Parathyroid adenoma (tissue), 2 donors: ENCODE results near the gene EXOC3L1.

Source experiments
- H2AFZ ChIP-seq: fragments of 300-600 bp; sonication (generic); one replicate; pipeline ENCODE4 v1.7.0; 2017; ENCODE audit warnings: antibody characterized with exemption, mild to moderate bottlenecking
- H3K27ac ChIP-seq: fragments of 300-600 bp; sonication (generic); one replicate; pipeline ENCODE4 v1.7.0; 2017
- H3K27me3 ChIP-seq: fragments of 300-600 bp; sonication (generic); one replicate; pipeline ENCODE4 v1.7.0; 2017; ENCODE audit warnings: low read length; ENCODE audit not compliant: control insufficient read depth, insufficient read depth
- H3K36me3 ChIP-seq: fragments of 300-600 bp; sonication (generic); one replicate; pipeline ENCODE4 v1.7.0; 2017; ENCODE audit warnings: low read length; ENCODE audit not compliant: control insufficient read depth, insufficient read depth
- H3K4me1 ChIP-seq: fragments of 300-600 bp; sonication (generic); one replicate; pipeline ENCODE4 v1.7.0; 2017; ENCODE audit warnings: control low read depth
- H3K4me2 ChIP-seq: fragments of 300-600 bp; sonication (generic); one replicate; pipeline ENCODE4 v1.7.0; 2017; ENCODE audit warnings: low read length
- H3K4me3 ChIP-seq: fragments of 300-600 bp; sonication (generic); one replicate; pipeline ENCODE4 v1.7.0; 2017; ENCODE audit warnings: low read depth, low read length
- H3K79me2 ChIP-seq: fragments of 300-600 bp; sonication (generic); one replicate; pipeline ENCODE4 v1.7.0; 2017; ENCODE audit warnings: control low read depth
- H3K9ac ChIP-seq: fragments of 300-600 bp; sonication (generic); one replicate; pipeline ENCODE4 v1.7.0; 2017; ENCODE audit warnings: mild to moderate bottlenecking
- H3K9me3 ChIP-seq: fragments of 300-600 bp; sonication (generic); one replicate; pipeline ENCODE4 v1.7.0; 2017; ENCODE audit warnings: low read length; ENCODE audit not compliant: control insufficient read depth
- TF ChIP-seq, protein P1 (sequence below): fragments of 300-600 bp; sonication (generic); IDR thresholded peaks from one replicate; pipeline ENCODE4 v1.7.0; 2017; ENCODE audit warnings: antibody characterized with exemption, mild to moderate bottlenecking
- donor health status: primary hyperparathyroidism.

The EXOC3L1 gene

DNA sequence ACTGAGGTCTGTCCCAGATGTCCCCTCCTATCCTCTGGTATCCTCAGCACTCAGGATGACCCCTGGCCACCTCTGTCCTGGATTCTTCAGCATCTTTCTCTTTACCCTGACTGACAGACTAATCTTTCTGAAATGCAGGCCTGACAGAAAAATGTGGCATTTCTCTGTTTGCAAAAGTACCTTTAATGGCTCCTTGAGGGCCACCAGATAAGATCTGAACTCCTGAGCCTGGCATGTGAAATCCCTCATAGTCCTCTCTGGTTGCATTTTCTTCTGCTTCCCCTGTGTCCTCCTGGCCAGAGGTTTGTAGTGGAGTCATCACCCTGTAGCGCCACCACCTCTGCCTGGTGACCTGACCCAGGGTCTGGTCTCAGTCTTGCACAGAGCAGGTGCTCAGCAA is 6.9 kb upstream of the EXOC3L1 start:
- peaks cover 10% of the 10 kb centered on the region for H3K79me2 ChIP-seq
- TF ChIP-seq, protein P1, sequence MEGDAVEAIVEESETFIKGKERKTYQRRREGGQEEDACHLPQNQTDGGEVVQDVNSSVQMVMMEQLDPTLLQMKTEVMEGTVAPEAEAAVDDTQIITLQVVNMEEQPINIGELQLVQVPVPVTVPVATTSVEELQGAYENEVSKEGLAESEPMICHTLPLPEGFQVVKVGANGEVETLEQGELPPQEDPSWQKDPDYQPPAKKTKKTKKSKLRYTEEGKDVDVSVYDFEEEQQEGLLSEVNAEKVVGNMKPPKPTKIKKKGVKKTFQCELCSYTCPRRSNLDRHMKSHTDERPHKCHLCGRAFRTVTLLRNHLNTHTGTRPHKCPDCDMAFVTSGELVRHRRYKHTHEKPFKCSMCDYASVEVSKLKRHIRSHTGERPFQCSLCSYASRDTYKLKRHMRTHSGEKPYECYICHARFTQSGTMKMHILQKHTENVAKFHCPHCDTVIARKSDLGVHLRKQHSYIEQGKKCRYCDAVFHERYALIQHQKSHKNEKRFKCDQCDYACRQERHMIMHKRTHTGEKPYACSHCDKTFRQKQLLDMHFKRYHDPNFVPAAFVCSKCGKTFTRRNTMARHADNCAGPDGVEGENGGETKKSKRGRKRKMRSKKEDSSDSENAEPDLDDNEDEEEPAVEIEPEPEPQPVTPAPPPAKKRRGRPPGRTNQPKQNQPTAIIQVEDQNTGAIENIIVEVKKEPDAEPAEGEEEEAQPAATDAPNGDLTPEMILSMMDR, result no peak
- H3K4me2 ChIP-seq, result no peak overlapping the region
- no peaks in the 10 kb centered on the region for H3K9me3 ChIP-seq
- no peak overlapping the region for H3K4me3 ChIP-seq
- peaks cover 22% of the 10 kb centered on the region for H3K4me1 ChIP-seq
- H3K27me3 ChIP-seq, result no peaks in the 10 kb centered on the region
- H3K27ac ChIP-seq, result no peak overlapping the region
- no peak overlapping the region for H3K9ac ChIP-seq
- H3K36me3 ChIP-seq, result no peaks in the 10 kb centered on the region
- no peak overlapping the region for H2AFZ ChIP-seq

DNA sequence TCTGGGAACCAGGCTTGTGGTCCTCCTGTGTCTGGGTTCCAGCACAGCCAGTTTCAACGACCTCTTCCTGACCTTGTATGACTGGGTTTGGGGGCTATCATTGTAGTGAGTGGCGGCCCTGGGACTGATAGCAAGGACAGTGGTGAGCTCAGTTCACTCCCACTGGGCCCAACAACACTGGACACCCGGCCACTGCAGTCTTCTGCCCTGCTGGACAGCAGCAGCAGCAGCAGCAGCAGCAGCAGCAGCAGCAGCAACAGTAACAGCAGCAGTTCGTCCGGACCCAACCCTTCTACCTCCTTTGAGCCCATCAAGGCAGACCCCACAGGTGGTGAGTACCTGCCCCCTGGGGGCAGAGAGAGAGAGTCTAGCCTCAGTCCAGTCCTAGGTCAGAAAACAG is 5.7 kb upstream of the EXOC3L1 start:
- no peak overlapping the region for H3K4me2 ChIP-seq
- no peak overlapping the region for H3K27ac ChIP-seq
- H3K4me1 ChIP-seq, result peaks cover 22% of the 10 kb centered on the region
- no peaks in the 10 kb centered on the region for H3K9me3 ChIP-seq
- H3K9ac ChIP-seq, result no peak overlapping the region
- peaks cover 10% of the 10 kb centered on the region for H3K79me2 ChIP-seq
- H2AFZ ChIP-seq, result no peak overlapping the region
- TF ChIP-seq, protein P1, result no peak
- no peak overlapping the region for H3K4me3 ChIP-seq
- no peaks in the 10 kb centered on the region for H3K27me3 ChIP-seq
- no peaks in the 10 kb centered on the region for H3K36me3 ChIP-seq

DNA sequence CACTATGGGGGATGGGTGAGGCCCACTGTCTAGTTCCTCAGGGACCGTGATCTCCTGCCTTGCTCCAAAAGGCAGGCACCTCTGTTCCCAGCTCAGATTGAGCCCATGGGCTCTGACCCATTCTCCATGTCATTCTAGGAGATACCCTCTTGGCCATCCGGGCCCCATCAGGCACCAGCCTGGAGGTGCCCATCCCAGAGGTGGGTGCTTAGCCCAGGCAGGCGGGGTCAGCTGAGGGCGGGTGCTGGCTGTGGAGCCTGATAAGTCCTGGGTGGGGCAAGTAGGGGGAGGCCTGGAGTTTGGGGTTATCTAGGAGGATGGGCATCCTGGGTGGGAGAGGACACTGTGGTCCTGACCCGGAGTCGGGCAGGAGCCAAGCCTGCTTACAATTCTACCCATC is 4.3 kb upstream of the EXOC3L1 start:
- no peaks in the 10 kb centered on the region for H3K36me3 ChIP-seq
- H3K4me2 ChIP-seq, result no peak overlapping the region
- no peak overlapping the region for H2AFZ ChIP-seq
- no peaks in the 10 kb centered on the region for H3K27me3 ChIP-seq
- no peak overlapping the region for H3K4me3 ChIP-seq
- no peak overlapping the region for H3K27ac ChIP-seq
- TF ChIP-seq, protein P1, result no peak
- H3K9ac ChIP-seq, result no peak overlapping the region
- H3K79me2 ChIP-seq, result peaks cover 10% of the 10 kb centered on the region
- H3K9me3 ChIP-seq, result no peaks in the 10 kb centered on the region
- H3K4me1 ChIP-seq, result peaks cover 18% of the 10 kb centered on the region

DNA sequence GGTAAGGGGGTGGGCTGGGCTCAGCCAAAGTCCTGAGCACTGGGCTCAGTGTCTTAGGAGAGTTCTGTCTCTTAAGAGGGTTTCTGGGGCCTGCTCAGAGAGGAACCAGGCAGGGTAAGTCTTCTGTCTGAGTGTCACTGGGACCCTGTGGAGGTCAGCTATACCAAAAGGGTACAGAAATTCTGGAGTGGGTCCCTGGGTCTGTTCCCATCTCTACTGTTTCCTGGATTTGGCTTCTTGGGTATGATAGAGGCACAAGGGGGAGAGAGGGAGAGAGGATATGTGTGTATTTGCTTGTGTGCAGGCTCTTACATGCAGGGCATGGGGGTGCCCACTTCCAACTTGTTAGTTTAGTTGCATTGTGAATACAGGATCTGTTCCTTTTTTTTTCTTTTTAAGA is 3.6 kb upstream of the EXOC3L1 start:
- Histone ChIP-seq H3K4me3 (no peak overlapping the region), H3K9me3 (no peaks in the 10 kb centered on the region), H3K27ac (no peak overlapping the region), H3K79me2 (peaks cover 10% of the 10 kb centered on the region), H3K27me3 (no peaks in the 10 kb centered on the region), H3K36me3 (no peaks in the 10 kb centered on the region), H2AFZ (no peak overlapping the region), H3K4me1 (peaks cover 14% of the 10 kb centered on the region), H3K9ac (no peak overlapping the region), H3K4me2 (no peak overlapping the region)
- TF ChIP-seq, protein P1, result no peak

DNA sequence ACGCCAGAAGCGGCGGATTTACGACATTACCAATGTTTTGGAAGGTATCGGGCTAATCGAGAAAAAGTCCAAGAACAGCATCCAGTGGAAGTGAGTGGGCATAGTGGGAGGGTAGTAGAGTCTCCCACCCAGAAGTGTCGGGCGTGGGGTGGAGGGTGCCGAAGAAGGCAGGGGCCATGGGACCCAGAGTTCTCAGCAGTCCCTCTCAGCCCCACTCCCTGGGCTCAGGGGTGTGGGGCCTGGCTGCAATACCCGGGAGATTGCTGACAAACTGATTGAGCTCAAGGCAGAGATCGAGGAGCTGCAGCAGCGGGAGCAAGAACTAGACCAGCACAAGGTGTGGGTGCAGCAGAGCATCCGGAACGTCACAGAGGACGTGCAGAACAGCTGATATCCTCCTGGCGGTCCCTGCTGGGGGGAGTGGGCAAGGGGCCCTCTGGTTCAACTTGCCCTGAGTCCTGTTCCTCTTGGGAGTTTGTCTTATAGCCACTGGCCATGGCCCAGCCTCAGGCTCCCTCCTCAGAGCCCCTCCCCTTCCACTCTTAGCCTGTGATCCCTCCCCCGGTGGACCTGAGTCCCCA is 2.9 kb upstream of the EXOC3L1 start:
- TF ChIP-seq, protein P1, result no peak
- peak overlapping the region; percentile 86 for H3K4me3 ChIP-seq
- H3K9ac ChIP-seq, result no peak overlapping the region
- no peak overlapping the region for H2AFZ ChIP-seq
- H3K27ac ChIP-seq, result no peak overlapping the region
- no peaks in the 10 kb centered on the region for H3K27me3 ChIP-seq
- peaks cover 10% of the 10 kb centered on the region for H3K79me2 ChIP-seq
- H3K4me1 ChIP-seq, result peaks cover 11% of the 10 kb centered on the region
- no peaks in the 10 kb centered on the region for H3K9me3 ChIP-seq
- H3K36me3 ChIP-seq, result no peaks in the 10 kb centered on the region
- peak overlapping the region; percentile 95 for H3K4me2 ChIP-seq
